ENCODE results near the gene RPS14.
"Not testable (repeated sequence)": the region's sequence is repeated elsewhere in the genome, so short reads cannot be mapped to it uniquely, and the experiment has no call there.

Gene RPS14

DNA sequence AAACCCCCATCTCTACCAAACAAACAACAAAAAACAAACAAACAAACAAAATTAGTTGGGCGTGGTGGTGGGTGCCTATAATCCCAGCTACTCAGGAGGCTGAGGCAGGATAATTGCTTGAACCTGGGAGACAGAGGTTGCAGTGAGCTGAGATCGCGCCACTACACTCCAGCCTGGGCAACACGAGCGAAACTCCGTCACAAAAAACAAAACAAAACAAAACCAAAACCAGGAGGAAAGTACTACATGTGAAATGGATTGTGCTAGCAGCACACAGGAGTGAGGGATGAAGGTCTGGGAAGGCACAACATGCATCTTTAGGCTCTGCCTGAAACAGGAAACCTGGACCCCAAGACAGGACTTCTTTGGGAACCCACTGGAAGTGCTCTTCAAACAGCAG, 27.0 kb upstream of the RPS14 start:
- not testable (repeated sequence) for DNase-seq

DNA sequence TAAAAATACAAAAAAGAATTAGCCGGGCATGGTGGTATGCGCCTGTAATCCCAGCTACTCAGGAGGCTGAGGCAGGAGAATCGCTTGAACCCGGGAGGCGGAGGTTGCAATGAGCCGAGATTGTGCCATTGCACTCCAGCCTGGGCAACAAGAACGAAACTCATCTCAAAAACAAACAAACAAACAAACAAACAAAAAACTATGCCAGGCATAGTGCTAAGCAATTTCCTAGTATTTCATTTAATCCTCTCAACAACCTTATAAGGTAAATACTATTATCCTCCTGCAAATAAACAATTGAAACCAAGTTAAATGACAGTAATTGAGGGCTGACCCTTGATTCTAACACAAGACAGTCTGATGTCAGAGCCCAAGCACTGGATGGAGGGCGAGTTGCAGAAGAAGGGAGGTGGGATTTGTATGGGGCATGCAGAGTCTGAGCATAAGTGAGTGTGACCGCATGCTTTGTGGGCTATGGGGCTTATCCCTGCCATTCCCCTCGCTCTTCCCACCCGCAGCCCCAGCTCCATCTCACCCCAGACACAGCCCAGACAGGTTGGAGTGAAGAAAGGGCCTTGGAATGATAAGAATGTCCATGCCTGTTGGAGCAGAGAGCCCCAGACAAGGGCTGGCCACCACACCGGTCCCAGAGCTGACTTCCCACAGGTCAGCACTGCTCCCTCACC, 24.3 kb upstream of the RPS14 start:
- no peak for DNase-seq

DNA sequence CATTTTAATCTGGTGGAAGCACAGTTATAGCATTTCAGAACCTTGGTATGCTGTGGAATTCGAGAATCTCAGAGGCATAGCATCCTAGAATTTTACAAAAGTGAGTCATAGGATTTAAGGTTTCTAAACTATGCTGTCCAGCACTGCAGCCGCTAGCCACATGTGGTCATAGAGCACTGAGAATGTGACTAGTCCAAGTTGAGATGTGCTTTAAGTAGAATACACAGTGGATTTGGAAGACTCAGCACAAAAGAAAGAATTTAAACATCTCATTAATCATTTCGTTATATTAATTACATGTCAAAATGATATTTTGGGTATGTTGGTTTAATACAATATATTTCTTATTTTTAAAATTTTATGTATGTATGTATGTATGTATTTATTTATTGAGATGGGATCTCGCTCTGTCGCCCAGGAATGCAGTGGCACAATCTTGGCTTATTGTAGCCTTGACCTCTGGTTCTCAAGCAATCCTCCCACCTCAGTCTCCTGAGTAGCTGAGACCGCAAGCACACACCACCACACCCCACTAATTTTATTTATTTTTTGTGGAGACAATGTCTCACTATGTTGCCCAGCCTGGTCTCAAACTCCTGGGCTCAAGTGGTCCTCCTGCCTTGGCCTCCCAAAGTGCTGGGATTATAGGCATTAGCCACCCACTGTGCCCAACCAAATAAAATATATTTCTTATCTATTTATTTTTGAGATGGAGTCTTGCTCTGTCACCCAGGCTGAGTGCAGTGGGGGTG, 20.4 kb upstream of the RPS14 start:
- no peak for DNase-seq

DNA sequence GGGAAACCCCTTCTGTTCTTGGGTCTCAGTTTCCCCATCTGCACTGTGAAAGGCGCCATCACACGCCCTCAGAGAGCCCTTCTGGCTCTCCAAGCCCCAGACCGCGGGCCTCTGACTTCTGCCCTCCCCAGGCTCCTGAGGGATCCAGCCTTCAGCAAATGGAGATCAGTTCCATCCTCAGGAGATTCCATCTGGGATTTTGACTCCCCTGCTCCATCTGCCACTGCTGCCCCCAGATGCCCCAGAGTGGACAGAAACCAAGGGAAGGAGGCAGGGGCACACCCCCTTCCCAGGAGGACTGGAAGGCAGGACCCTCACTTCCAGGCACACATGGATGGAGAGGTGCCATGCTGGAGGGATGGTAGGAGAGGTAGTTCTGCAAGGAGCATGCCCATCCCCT, 18.7 kb upstream of the RPS14 start:
- no peak for DNase-seq

DNA sequence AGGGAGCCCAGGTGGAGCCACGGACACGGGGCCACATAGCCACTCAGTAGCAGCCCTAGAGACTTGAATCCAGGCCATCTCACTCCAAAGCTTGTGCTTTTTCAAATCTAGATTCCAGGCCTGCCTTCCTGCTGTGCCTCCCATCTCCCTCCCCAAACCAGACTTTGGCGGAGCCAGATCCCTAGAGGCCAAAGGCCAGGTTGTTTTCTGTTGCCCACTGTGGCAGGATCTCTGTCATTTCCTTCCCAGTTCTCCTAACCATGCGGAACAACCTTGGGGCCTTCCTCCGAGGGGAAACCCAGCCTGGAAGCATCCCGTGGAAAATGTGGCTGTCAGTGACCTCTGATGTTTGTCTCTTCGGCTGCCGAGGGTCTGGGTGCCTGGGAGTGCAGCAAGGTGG, 16.4 kb upstream of the RPS14 start:
- DNase-seq = no peak

DNA sequence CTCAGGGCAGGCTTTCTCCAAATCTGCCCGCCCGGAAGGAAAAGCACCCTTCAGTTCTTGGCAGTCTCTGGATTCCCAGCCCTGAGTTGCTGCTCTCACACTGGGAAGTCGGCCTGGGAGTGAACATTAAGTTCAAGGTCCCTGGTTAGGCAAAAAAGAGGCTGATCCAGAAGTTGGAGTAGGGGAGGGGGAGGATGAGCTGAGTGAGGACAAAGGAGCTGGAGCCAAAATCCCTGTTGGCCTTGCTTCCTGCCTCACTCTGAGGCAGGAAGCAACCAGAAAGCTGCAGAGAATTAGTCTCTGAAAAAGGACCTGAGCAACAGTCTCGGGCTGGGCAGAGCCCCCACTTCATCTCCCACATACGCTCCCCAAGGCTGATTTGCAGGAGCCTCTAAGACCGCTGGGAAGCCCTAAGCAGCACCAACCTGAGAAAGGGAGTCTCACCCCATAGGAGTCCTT, 15.0 kb upstream of the RPS14 start:
- no peak for DNase-seq

DNA sequence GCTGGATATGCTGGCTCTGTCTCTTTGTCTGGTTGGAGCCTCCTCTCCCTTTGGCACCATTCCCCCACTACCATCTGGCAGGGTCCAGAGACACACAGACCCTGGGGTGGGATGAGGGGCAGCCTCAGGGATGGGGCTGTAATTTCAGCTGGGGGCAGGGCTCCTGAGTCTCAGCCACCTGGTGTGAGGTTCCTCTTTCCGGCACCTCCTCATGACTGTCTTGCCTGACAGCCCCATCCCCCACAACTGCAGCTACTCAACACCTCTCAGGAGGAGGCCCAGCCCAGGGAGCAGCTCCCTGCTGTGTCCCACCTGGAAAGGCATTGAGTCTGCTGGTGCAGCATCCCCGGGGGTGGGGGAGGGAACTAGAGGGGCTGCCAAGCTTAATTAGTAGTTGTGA, 11.7 kb upstream of the RPS14 start:
- DNase-seq = peak; percentile 89

DNA sequence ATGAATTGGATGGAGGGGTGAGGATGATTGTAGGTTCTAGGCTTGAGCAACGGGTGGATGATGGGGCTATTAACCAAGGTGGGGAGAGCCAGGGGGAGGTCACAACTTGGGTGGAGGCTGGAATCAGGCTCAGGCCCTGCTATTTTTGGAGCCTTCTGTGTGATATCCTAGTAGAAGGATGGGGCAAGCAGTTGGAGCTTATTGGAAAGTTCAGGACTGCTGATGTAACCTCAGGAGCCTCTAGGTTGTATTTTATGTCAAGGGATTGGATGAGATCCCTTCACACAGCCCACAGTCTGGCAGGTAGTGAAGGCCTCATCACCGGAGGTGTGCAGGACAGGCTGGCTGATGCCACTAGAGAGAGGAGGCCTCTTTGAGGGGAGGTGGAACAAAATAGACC, 11.2 kb upstream of the RPS14 start:
- peak; percentile 75 for DNase-seq

DNA sequence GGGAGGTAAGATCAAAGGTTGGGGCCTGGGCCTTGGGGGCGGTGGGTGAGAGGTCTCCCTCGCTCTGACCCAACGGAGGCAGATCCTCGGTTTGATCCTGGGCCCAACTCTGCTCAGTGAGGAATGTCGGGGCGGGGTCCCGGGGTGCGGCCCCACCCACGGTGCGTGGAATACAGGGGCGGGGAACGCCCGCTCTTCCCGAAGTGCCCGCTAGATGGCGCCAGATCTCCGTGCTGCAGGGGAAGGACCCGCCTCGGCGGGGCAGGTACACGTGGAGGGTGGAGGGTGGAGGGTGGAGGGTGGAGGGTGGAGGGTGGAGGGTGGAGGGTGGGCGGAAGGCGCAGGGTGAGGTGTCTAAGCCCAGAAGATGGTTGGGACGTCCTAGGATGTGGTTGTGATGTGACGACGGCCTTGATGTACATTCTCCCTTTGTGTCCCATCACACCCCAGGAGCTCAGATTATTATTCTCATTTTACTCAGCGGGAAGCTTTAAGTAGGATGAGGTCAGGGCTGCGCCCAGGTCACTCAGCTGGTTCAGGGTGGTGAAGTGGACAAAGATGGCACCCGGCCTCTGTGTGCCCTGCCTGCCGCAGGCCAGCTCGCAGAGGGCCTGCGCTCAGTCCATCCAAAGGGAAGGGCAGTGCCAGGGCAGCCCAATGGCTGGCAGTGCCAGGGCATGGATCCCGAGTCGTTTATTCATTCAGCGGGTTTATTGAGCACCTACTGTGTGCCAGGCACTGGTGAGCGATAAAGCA, 9.4 kb upstream of the RPS14 start:
- peak; percentile 90 for DNase-seq

DNA sequence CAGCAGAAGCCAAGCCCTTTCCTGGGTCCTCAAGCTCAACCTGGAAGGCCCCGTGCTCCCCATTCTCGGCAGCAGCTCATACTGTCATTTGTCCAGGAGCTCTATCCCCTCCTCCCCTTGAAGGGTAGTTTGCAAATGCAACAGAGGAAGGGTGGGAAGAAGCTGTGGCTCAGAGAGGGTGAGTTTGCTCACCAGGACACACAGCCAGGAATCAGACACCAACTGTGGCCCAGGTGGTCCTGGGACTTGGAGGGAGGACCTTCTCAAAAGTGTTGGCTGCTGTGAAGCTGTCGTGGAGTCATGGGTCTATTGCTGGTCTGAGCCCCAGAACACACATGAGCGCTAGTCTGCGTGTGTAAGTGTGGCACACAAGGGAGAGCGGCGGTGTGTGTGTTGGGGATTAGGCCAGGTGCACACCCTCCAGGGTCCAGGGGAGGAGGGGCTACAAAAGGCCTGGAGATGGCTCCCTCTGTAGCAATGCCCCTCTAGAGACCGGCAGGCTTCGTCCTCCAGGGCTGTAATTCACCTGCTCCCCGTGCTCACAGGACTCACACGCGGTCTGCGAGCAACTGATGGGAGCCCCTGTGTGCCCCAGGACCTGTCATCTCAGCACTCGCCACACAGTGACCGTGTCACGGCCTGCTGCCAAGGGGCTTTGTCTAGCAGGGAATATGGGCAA, 8.2 kb upstream of the RPS14 start:
- no peak for DNase-seq

DNA sequence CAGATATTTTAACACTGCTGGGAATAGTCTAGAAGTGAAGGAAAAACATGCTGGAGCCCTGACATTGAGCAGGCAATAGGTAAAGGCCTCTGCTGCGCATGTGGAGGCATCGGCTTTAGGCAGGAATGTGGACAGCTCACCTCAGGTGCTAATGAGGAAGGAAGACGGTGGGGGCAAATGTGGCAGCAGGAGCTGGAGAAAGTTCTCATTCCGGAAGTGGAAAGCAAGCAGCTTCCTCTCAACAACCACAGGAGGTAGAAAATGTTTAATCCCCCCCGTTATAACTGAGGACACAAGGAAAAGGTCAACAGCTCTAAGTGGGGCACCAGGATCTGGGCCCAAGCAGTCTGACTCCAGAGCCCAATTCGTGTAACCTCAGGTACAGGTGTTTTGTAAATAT, 7.6 kb upstream of the RPS14 start:
- DNase-seq = no peak

DNA sequence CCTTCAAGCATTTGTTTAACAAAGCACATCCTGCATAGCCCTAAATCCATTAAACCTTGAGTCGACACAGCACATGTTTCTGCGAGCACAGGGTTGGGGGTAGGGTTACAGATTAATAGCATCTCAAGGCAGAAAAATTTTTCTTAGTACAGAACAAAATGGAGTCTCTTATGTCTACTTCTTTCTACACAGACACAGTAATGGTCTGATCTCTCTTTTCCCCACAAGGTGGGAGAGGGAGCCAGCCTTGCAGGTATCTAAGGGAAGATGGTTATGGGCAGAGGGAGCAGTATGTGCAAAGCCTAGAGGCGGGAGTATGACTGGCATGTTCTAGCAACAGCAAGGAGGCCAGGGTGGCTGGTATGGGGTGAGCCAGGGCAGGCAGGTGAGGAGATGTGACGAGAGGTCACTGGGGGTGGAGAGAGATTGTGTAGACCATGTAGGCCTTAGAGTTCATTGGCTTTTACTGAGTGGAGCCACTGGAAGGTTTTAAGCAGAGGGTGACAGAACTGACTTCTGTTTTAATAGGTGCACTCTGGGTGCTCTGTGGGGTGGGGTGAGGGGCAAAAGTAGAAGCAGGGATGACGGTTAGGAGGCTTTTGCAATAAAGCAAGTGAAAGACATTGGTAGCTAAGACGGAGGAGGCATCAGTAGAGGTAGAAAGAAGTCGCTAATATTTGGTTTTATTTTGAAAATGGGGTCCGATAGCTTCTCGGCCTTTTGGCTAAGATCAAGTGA, 5.1 kb upstream of the RPS14 start:
- DNase-seq = no peak

DNA sequence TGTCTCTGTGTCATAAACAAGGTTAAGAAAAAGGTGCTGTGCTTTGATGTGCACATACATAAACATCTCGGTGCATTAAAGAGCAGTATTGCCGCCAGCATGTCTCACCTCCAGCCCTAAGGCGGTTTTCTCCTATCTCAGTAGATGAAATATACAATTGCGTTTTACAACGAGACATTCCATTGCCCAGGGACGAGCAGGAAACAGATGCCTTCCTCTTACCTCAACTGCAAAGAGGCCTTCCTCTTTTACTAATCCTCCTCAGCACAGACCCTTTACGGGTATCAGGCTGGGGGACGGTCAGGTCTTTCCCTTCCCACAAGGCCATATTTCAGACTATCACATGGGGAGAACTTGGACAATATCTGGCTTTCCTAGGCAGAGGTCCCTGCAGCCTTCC, 4.5 kb upstream of the RPS14 start:
- DNase-seq = not testable (repeated sequence)

DNA sequence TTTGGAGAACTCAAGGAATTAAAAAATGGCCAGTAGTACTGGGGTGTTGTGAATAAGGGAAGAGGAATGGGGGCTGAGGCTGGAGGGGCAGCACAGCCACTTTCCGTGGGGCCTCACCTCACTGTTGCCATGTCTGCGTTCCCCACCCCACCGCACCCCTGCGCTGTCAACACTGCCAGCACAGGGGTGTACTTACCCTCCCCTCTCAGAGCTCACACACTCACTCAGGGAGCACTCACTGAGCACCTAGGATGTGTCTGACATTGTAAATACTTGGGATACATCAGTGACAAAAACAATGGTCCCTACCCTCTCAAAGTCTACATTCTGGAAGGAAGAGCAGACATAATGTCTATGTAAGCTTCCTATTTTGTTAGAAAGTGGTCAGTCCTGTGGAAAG, 3.4 kb upstream of the RPS14 start:
- DNase-seq = no peak

DNA sequence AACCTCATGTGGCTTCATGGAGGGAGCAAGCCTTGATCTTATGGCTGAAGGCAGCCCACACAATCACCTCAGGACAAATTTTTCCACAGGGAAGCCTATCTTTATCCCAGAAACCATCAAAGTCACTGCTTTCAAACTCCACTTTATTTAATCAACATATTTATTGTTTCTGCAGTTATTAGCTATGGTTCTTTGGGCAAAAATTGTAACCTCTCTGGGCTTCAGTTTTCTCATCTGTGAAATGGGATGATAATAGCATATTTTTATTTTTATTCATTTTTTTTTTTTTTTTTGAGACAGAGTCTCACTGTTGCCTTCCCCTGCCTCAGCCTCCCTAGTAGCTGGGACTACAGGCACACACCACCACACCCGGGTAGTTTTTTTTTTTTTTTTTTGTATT, 2.1 kb upstream of the RPS14 start:
- DNase-seq = no peak

DNA sequence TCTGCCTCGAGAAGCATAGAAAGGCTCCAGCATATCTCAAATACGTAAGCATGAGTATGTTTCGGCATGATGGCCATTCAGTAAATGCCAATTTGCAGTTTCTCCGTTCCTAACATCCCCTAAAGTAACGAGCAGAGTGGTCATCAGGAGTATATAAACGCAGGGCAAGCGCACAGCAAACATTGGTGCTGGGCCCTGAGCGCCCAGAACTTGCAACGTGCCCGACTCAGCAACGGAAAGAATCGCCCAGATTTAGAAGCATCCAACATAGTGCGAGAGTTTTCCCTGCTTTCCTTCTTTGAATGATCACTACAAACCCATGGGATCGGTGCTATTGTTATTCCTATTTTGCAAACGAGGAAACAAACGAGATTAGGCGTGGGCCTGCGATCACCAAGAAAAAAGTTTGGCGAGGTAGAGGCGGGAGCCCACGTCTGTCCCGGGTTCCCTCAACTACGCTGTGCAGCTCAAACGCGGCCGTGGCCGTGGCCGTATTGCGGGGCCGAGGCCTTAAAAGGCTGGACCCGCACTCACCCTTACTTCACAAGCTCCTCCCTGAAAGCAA, 505 bp downstream of the RPS14 start:
- peak; percentile 90 for DNase-seq

DNA sequence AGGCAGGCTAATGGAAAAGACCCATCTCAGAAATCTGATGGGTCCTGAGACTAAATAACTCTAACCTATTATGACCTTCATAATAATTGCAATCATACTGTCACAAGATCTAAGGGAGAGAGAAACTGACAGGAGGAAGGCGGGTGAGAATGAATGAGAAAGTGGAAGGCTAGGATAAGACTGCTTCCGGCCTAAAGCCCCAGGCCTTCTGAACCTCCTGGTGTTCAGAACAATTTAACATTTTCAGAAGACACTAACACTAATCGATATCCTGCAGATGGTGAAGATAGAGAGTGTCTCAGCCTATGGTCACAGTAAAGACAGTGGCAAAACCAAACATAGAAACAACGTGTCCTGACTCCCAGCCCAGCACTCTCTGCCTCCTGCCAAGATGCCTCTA, 1.2 kb downstream of the RPS14 start:
- no peak for DNase-seq

DNA sequence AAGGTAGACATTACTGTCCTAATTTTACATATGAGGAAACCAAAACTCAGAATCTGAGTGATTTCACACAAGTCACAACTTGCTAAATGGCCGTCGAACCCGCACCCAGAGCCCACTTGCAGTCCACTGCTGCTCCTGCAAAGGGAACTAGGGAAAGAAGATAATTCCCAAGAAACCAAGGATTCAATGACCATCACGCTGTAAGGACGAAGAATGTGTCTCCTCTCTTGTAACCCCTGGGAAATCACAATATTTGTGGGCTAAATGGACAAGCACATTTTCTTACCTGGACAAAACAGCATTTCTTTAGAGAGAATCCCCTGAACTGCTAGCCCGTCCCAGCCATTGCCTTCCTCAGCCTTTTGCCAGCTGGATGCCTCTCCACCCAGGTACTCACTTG, 2.4 kb downstream of the RPS14 start:
- DNase-seq = no peak

DNA sequence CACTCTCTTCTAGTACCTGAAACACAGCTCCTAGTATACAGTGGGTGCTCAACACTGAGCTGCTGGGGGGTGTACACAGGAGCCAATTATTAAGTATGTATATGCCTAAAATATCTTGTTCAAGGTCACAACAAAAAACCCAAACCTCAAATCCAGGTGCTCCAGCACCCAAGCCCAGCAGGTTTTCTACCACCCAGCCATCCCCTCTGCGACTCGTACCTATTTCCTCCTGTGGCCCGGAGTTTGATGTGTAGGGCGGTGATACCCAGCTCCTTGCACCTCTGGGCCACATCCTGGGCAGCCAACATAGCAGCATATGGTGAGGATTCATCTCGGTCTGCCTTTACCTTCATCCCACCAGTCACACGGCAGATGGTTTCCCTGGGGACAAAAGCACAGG, 3.0 kb downstream of the RPS14 start:
- DNase-seq = no peak

DNA sequence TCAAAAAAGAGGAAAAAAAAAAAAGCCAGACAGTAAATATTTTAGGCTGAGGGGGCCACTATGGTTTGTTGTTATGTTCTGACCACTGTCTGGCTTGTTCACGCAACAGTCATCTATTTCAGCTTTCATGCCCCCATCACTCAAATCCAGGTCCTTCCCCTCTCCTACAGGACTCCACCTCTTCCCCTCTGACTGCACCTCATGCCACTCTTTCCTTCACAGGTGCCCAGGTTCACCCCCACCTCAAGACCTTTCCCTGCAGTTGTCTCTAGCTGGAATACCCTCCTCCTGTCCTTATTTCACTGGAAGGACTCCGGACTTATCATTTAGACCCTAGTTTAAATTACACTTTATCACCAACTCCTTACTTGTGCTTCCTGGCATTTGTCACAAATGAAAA, 3.5 kb downstream of the RPS14 start:
- no peak for DNase-seq

DNA sequence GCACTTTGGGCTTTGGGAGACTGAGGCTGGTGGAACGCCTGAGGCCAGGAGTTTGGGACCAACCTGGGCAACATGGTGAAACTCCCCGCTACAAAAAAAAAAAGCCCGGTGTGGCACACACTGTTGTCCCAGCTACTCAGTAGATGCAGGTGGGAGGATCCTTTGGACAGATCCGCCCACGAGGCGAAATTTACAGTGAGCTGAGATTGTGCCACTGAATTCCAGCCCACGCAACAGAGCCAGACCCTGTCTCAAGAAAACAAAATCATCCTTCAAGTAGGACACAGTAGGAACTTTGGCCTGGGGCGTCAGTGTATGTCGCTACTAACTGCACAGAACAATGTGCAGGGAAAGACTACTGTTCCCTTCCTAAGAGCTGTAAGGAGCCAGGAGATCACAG, 4.8 kb downstream of the RPS14 start:
- DNase-seq = no peak

All from DMS53 (cell line).